Measurements from ENCODE around the gene NINJ2.

DNA sequence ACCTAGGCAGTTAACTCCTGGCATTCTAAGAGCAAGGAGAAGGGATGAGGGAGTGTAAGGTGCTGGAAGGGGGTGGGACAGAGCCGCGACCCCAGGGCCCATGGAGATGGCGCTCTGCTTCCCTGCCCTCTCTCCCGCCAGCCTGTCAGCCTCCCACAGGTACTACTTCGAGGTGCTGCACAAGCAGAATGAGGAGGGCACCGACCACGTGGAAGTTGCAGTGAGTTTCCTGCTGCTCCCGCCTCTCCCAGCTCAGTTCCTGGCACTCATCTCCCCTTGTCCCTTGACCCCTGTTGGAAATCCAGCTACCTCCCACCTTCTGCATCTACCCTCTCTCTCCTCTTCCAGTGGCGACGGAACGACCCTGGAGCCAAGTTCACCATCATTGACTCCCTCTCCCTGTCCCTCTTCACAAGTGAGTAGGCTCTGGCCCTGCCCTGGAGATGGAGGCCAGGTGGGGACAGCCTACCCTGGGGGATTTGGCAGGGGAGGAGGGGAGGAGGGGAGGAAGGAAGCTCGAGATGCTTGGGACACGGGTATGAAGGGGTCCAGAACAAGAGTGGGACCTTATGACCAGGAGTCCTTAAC, 115.3 kb downstream of the NINJ2 start:
- TF ChIP-seq, protein P1, sequence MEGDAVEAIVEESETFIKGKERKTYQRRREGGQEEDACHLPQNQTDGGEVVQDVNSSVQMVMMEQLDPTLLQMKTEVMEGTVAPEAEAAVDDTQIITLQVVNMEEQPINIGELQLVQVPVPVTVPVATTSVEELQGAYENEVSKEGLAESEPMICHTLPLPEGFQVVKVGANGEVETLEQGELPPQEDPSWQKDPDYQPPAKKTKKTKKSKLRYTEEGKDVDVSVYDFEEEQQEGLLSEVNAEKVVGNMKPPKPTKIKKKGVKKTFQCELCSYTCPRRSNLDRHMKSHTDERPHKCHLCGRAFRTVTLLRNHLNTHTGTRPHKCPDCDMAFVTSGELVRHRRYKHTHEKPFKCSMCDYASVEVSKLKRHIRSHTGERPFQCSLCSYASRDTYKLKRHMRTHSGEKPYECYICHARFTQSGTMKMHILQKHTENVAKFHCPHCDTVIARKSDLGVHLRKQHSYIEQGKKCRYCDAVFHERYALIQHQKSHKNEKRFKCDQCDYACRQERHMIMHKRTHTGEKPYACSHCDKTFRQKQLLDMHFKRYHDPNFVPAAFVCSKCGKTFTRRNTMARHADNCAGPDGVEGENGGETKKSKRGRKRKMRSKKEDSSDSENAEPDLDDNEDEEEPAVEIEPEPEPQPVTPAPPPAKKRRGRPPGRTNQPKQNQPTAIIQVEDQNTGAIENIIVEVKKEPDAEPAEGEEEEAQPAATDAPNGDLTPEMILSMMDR (conservative IDR thresholded peaks at IDR 0.05; ENCODE audit: low read length): no peak
- no peak for TF ChIP-seq EZH2phosphoT487 (IDR thresholded peaks at IDR 0.05; ENCODE audit: borderline replicate concordance)
